ENCODE results near the gene SLC25A53.
"Not testable (repeated sequence)": the region's sequence is repeated elsewhere in the genome, so short reads cannot be mapped to it uniquely, and the experiment has no call there.

The SLC25A53 gene

GRCh38 chrX:104108955-104109354, 47.9 kb downstream of the SLC25A53 start:
- Mint-ChIP-seq H3K27me3 (no peaks in the 10 kb centered on the region), H3K4me3 (no peak overlapping the region), H3K9me3 (ENCODE audit: low read depth) (no peaks in the 10 kb centered on the region), H3K36me3 (no peaks in the 10 kb centered on the region), H3K4me1 (ENCODE audit: low read depth) (peaks cover 37% of the 10 kb centered on the region), H3K27ac (peak overlapping the region; percentile 43)

GRCh38 chrX:104105330-104106262, 51.2 kb downstream of the SLC25A53 start:
- H3K4me1 Mint-ChIP-seq (ENCODE audit: low read depth): peaks cover 24% of the 10 kb centered on the region
- no peak overlapping the region for H3K4me3 Mint-ChIP-seq
- H3K9me3 Mint-ChIP-seq (ENCODE audit: low read depth): no peaks in the 10 kb centered on the region
- peak overlapping the region; percentile 12 for H3K27ac Mint-ChIP-seq
- no peaks in the 10 kb centered on the region for H3K36me3 Mint-ChIP-seq
- no peaks in the 10 kb centered on the region for H3K27me3 Mint-ChIP-seq

- H3K27me3 Mint-ChIP-seq: no peaks in the 10 kb centered on the region
- H3K27ac Mint-ChIP-seq: no peak overlapping the region
- H3K4me1 Mint-ChIP-seq (ENCODE audit: low read depth): peaks cover 16% of the 10 kb centered on the region
- no peak overlapping the region for H3K4me3 Mint-ChIP-seq
- H3K36me3 Mint-ChIP-seq: no peaks in the 10 kb centered on the region
- H3K9me3 Mint-ChIP-seq (ENCODE audit: low read depth): no peaks in the 10 kb centered on the region
Observed at GRCh38 chrX:104104676-104105075, 52.1 kb downstream of the SLC25A53 start.

- no peak overlapping the region for H3K27ac Mint-ChIP-seq
- H3K9me3 Mint-ChIP-seq (ENCODE audit: low read depth): no peaks in the 10 kb centered on the region
- H3K36me3 Mint-ChIP-seq: no peaks in the 10 kb centered on the region
- no peaks in the 10 kb centered on the region for H3K27me3 Mint-ChIP-seq
- H3K4me3 Mint-ChIP-seq: no peak overlapping the region
- no peaks in the 10 kb centered on the region for H3K4me1 Mint-ChIP-seq (ENCODE audit: low read depth)
Observed at GRCh38 chrX:104098919-104099318, 57.9 kb downstream of the SLC25A53 start.

- H3K27me3 Mint-ChIP-seq: no peaks in the 10 kb centered on the region
- H3K4me1 Mint-ChIP-seq (ENCODE audit: low read depth): no peaks in the 10 kb centered on the region
- H3K36me3 Mint-ChIP-seq: no peaks in the 10 kb centered on the region
- H3K4me3 Mint-ChIP-seq: peak overlapping the region; percentile 2
- H3K9me3 Mint-ChIP-seq (ENCODE audit: low read depth): no peaks in the 10 kb centered on the region
- H3K27ac Mint-ChIP-seq: no peak overlapping the region
Observed at GRCh38 chrX:104098151-104098808, 58.5 kb downstream of the SLC25A53 start.

GRCh38 chrX:104085919-104086318, 70.9 kb downstream of the SLC25A53 start:
- H3K27me3 Mint-ChIP-seq: peaks cover 2% of the 10 kb centered on the region
- H3K27ac Mint-ChIP-seq: no peak overlapping the region
- no peak overlapping the region for H3K4me3 Mint-ChIP-seq
- H3K9me3 Mint-ChIP-seq (ENCODE audit: low read depth): no peaks in the 10 kb centered on the region
- H3K36me3 Mint-ChIP-seq: no peaks in the 10 kb centered on the region
- H3K4me1 Mint-ChIP-seq (ENCODE audit: low read depth): no peaks in the 10 kb centered on the region

- Mint-ChIP-seq H3K27ac (no peak overlapping the region), H3K4me3 (no peak overlapping the region), H3K9me3 (ENCODE audit: low read depth) (no peaks in the 10 kb centered on the region), H3K27me3 (peaks cover 2% of the 10 kb centered on the region), H3K4me1 (ENCODE audit: low read depth) (no peaks in the 10 kb centered on the region), H3K36me3 (no peaks in the 10 kb centered on the region)
Observed at GRCh38 chrX:104085477-104085876, 71.3 kb downstream of the SLC25A53 start.

GRCh38 chrX:104084534-104085277, 72.1 kb downstream of the SLC25A53 start:
- Mint-ChIP-seq H3K27me3 (peaks cover 2% of the 10 kb centered on the region), H3K4me1 (ENCODE audit: low read depth) (no peaks in the 10 kb centered on the region), H3K9me3 (ENCODE audit: low read depth) (no peaks in the 10 kb centered on the region), H3K36me3 (no peaks in the 10 kb centered on the region), H3K4me3 (no peak overlapping the region), H3K27ac (no peak overlapping the region)

GRCh38 chrX:104084063-104084462, 72.7 kb downstream of the SLC25A53 start:
- Mint-ChIP-seq H3K4me1 (ENCODE audit: low read depth) (no peaks in the 10 kb centered on the region), H3K27ac (no peak overlapping the region), H3K4me3 (no peak overlapping the region), H3K9me3 (ENCODE audit: low read depth) (no peaks in the 10 kb centered on the region), H3K27me3 (peaks cover 2% of the 10 kb centered on the region), H3K36me3 (no peaks in the 10 kb centered on the region)

- H3K27ac Mint-ChIP-seq; H3K9me3 Mint-ChIP-seq (ENCODE audit: low read depth); H3K4me1 Mint-ChIP-seq (ENCODE audit: low read depth); H3K27me3 Mint-ChIP-seq; H3K36me3 Mint-ChIP-seq; H3K4me3 Mint-ChIP-seq: not testable (repeated sequence)
Observed at GRCh38 chrX:104077854-104078253, 79.0 kb downstream of the SLC25A53 start.

GRCh38 chrX:104075778-104076445, 80.9 kb downstream of the SLC25A53 start, which contains the start of gene TMSB15C:
Gene TMSB15C, minus strand, starts transcription at chrX:104076236.
- not testable (repeated sequence) for H3K4me3 Mint-ChIP-seq; H3K27ac Mint-ChIP-seq; H3K27me3 Mint-ChIP-seq; H3K4me1 Mint-ChIP-seq (ENCODE audit: low read depth); H3K36me3 Mint-ChIP-seq; H3K9me3 Mint-ChIP-seq (ENCODE audit: low read depth)

GRCh38 chrX:104062636-104063035, 94.2 kb downstream of the SLC25A53 start:
- H3K27ac Mint-ChIP-seq; H3K36me3 Mint-ChIP-seq; H3K27me3 Mint-ChIP-seq; H3K4me3 Mint-ChIP-seq; H3K9me3 Mint-ChIP-seq (ENCODE audit: low read depth); H3K4me1 Mint-ChIP-seq (ENCODE audit: low read depth): not testable (repeated sequence)

- not testable (repeated sequence) for H3K4me1 Mint-ChIP-seq (ENCODE audit: low read depth); H3K27me3 Mint-ChIP-seq; H3K36me3 Mint-ChIP-seq; H3K4me3 Mint-ChIP-seq; H3K27ac Mint-ChIP-seq; H3K9me3 Mint-ChIP-seq (ENCODE audit: low read depth)
Observed at GRCh38 chrX:104054956-104055355, 101.9 kb downstream of the SLC25A53 start.
